Activated CD4-positive, alpha-beta T cell treated with anti-CD3 and anti-CD28 coated beads for 4 hours (primary cell): Measurements from ENCODE around the gene DNAJC13.

ENCODE experiments used
- DNase-seq, 2 donors: peaks; one replicate each; pipeline ENCODE4 v3.0.0-alpha.2; 2020

The DNAJC13 gene

GRCh38 chr3:132407025-132407424 lies 10.3 kb upstream of the DNAJC13 start:
- no peak for DNase-seq

DNA sequence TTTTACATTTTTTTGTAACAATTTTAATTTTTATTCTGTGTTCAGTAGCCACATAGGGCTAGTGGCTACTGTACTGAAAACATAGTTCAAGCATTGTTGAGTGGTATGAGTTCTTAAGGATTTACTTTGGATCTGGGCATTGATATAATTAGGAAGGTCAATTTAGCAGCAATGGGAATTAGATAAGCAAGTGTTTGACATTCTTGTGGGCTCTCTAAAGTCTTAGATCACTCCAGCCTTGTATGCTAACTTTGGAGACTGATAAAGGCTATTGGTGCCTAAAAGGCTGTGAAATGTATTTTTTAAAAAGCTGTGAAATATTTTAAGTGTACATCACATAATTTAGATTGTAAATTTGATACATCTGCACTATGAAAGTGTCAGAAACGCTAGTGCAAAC lies 2.5 kb upstream of the DNAJC13 start:
- no peak for DNase-seq

GRCh38 chr3:132416161-132416560 lies 1.1 kb upstream of the DNAJC13 start:
- no peak for DNase-seq

- peak in 1 of 2 donors; percentile 29 for DNase-seq
These were observed 551 bp downstream of the DNAJC13 start for GRCh38 chr3:132417695-132418411.

GRCh38 chr3:132418916-132419315 lies 1.6 kb downstream of the DNAJC13 start:
- no peak for DNase-seq

- no peak for DNase-seq
These were observed 4.5 kb downstream of the DNAJC13 start for GRCh38 chr3:132421832-132422231.

DNA sequence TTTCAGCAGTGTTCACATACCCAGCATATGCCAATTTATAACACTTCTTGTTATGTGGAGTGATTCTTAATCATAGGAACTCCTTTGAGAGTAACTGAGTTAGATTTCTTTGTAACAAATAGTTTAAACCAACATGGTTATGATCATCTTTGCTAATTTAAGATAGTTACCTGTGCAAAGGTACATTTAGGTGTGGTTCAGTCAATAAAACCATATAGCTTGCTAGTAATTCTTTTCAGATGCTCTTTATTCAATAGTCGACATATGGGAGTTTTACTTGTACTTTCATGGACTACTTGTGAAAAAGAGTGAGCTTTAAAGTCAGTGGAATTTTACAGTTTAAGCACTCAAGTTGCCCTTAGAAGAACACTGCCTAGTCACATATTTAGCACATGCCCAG lies 5.2 kb downstream of the DNAJC13 start:
- no peak for DNase-seq

- DNase-seq = peak; percentile 1 to 6
These were observed 15.3 kb downstream of the DNAJC13 start for GRCh38 chr3:132432639-132433038.

GRCh38 chr3:132433121-132433520 lies 15.8 kb downstream of the DNAJC13 start:
- no peak for DNase-seq

DNA sequence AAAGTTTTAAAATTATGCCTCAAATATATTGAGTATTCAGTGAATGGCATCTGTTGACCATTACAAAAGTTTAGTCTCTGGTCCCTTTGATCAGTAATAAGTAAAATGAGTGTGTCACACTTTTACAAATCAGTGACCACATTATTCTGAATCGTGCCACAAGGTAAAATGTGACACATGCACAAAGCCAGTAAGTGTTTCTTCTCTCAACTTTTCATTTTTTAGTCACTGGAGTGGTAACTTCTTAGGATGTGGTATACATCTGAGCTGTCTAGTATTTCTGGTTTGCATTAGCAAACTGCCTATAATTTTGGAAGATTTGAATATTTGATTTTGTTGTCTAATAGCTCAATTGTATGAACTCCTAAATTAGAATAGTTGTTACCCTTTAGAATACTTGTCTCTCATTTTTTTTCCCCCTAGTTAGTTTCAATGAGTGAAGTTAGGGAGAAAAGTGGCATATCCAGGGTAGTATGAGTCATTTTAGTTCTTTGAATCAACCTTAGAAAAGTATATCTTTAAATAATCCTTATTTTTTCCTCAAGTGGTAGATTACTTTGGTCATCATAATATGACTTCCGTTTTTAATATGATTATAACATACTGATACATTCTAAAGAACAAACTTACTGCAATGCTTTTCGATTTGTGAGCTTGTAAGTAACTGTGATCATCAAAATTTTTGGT lies 18.1 kb downstream of the DNAJC13 start:
- DNase-seq = no peak

DNA sequence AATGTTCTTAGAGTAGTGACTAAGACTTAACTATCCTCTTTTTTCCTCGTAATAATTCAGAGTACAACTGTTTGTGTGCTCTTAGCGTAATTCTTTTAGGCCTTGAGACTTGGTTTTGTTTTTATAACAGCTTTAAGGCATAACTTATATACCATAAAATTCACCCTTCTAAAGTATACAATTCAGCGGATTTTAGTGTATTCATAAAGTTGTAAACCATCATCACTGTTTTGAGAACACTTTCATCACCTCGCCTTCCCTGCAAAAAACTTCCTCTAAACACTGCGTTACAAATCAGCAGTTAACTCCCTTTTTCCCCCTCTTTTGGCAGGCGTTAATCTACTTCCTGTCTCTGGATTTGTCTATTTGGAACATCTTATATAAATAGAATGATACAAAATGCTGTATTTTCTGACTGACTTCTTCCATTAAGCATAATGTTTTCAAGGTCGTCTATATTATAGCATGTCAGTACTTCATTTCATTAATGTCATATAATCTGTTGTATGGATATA lies 18.7 kb downstream of the DNAJC13 start:
- no peak for DNase-seq

DNA sequence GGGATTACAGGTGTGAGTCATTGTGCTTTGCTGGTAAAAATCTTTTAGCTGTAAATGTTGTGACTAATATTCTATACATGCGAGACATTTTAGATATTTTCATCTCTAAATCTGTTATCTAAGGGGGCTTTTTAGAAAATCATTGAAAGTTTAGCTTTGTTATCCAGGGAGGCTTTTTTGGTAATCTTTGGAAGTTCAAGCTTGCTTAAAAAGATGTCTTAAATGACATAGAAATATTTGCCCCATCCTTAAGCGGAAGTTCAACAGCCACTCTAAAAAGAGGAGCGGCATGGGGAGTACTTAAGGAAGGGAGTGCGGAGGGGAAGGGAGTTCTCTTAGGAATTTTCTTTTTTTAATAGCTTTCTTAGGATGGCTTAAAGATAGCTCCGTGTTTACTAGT lies 26.1 kb downstream of the DNAJC13 start:
- DNase-seq = no peak

DNA sequence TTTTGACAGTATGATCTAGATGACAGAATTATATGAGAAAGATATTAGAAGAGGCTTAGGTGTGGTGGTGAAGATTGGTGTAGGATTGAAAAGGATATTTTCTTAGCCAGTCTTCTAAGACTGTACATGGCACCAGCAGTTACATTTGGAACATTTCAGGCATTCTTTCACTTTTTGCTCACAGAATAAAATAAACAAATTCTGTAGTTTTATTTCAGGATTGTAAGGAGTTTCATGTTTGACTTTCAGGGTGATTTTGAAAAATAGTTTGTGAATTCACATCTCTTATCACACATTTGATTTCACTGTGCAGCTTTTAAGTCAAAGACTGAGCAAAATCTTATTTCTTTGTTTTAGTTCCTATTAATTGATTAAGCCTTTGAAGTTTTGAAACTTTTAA lies 27.1 kb downstream of the DNAJC13 start:
- DNase-seq = no peak

DNA sequence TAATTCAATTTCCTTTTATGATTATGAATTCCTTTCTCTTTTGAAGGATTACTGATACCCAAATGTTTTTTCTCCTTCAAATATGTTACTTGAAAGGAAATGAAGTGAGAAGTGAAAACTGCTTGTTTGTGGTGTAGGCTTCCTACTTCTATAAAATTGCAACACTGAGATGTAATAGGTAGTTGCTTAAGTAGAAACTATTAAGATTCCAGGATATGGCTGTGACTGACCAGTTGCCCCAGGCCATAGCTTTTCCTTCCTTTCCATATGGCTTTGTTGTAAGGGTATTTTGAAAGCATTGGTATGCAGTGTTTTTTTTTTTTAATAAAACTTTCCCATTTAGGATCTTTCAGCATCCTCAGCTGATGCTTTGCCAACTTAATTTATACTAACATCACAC lies 28.5 kb downstream of the DNAJC13 start:
- DNase-seq = no peak

GRCh38 chr3:132448216-132448961 lies 31.1 kb downstream of the DNAJC13 start:
- no peak for DNase-seq

- DNase-seq = no peak
These were observed 38.8 kb downstream of the DNAJC13 start for GRCh38 chr3:132456136-132456535.

- DNase-seq = no peak
These were observed 39.3 kb downstream of the DNAJC13 start for GRCh38 chr3:132456571-132456970.

DNA sequence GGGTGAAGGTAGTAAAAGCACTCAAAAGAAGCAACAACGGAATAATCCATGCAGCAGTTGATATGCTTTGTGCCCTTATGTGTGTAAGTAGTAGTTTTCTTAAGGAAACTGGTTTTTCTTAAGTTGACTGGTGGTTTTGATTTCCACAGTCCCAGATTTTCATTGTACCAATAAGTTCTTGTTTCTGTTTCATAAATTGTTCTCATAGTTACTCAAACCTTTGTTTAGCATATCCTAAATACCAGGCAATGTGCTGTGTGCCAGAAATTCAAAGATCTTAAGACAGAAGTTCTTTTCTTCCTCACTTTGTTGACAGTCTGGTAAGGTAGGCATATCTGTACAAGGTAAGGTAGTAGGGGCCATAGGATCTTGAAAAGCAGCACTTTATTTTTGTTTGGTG lies 40.0 kb downstream of the DNAJC13 start:
- DNase-seq = no peak

GRCh38 chr3:132459551-132459950 lies 42.2 kb downstream of the DNAJC13 start:
- DNase-seq = no peak

DNA sequence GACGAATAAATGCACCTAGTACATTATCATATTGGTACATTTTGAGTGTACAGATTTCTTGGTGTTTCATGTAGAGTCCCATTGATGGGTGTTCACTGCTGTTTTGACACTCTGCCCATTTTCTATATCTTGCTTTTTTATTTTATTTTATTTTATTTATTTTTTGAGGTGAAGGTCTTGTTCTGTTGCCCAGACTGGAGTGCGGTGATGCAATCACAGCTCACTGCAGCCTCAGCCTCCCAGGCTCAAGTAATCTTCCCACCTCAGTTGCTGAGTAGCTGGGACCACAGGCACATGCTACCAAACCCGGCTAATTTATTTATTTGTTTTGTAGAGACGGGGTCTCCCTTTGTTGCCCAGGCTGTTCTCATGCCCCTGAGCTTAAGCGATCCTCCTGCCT lies 44.2 kb downstream of the DNAJC13 start:
- no peak for DNase-seq

DNA sequence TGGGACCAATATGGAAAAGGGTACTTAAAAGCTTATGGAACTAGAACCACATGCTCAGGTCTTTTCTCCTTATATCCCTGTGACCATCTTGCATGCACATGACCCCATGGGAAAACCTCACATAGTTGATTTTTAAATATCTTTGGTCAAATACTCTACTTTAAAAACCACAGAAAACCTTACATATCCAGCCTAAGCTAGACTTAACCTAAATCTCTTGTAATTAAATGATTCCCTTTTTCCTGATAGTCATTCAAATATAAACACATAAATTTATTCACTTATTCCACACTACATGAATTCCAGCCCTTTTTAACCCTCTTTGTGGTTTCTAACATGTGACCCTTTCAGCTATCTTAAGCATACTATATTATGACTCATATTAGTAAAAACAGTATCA lies 46.8 kb downstream of the DNAJC13 start:
- DNase-seq = no peak

DNA sequence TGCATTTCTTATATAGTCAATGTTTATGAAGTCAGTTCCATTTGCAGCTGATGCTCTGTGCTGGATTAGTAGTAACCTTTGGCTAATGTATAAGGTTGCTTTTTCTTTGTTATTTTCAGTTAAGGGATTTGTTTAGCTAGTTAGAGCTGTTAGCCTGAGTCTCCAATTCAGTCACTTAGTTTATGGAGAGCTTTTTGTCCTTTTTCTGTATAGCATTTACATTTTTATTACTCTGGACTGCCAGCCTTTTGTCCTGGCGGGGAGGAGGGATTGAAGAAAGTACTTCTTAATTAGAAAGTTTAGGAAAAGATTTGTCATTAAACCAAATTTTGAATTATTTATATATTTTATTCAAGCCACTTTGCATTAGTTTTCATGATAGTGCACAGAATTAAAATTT lies 52.0 kb downstream of the DNAJC13 start:
- DNase-seq = no peak

- DNase-seq = no peak
These were observed 68.8 kb downstream of the DNAJC13 start for GRCh38 chr3:132486099-132486498.

GRCh38 chr3:132488151-132488550 lies 70.8 kb downstream of the DNAJC13 start:
- no peak for DNase-seq
